ENCODE results near the gene PPP2R2C.

GRCh38 chr4:6440506-6441201 lies 31.8 kb downstream of the PPP2R2C start:
- TF ChIP-seq CTCF (IDR thresholded peaks at IDR 0.05) (no peak), POLR2A (IDR thresholded peaks at IDR 0.05) (no peak)

Measured in heart left ventricle (tissue), 13 donors.